Colonic mucosa (tissue), 4 donors: Measurements from ENCODE around the gene MKNK2. TPM values are rescaled to one million over a fixed set of nuclear protein-coding genes. Genes with fewer than 3 reads are reported as not detected.

Source experiments
- DNase-seq: peaks from one replicate; pipeline ENCODE4 v3.0.0-alpha.2; 2020
- H3K27ac ChIP-seq: fragments of 200-600 bp; one replicate; pipeline ENCODE4 v1.8.0; 2021
- H3K27me3 ChIP-seq: fragments of 200-600 bp; one replicate; pipeline ENCODE4 v1.8.0; 2021
- H3K36me3 ChIP-seq: fragments of 200-600 bp; one replicate; pipeline ENCODE4 v1.8.0; 2021
- H3K4me1 ChIP-seq: fragments of 200-600 bp; one replicate; pipeline ENCODE4 v1.8.0; 2021; ENCODE audit warnings: mild to moderate bottlenecking
- H3K4me3 ChIP-seq: fragments of 200-600 bp; one replicate; pipeline ENCODE4 v1.8.0; 2021
- H3K9ac ChIP-seq, 2 donors: one replicate each; pipeline ENCODE4 v1.7.0; 2013; ENCODE audit warnings: control low read depth in 2 of 2, low read depth in 2 of 2, low read length in 2 of 2
- H3K9me3 ChIP-seq: fragments of 200-600 bp; one replicate; pipeline ENCODE4 v1.8.0; 2021
- intact Hi-C: fragments of 100-400 bp; cut with DNase I; formaldehyde crosslinking; loops from one replicate; pipeline ENCODE4 v1.14.1; 2022
- total RNA-seq, 2 donors: library from RNA; stranded (reverse); fragmentation: NEBNext Ultra II Directional in 1 of 2; extraction: Animal tissue kit (Norgen Biotek cat#: 25700) in 1 of 2; gene quantifications; one replicate each; pipeline ENCODE4 v1.2.1, GENCODE V29; 2021
- TF ChIP-seq, protein P1 (sequence below): fragments of 200-600 bp; IDR thresholded peaks from one replicate; pipeline ENCODE4 v1.8.0; 2022; ENCODE audit warnings: antibody characterized with exemption, mild to moderate bottlenecking
- donor health status: healthy.
- donor health status: DM: no; HTN: no; CAD: no.
- donor health status: DM: no; HTN: no; CAD: no.

MKNK2 gene
- total RNA-seq, 2 donors from 2014 or later = 358 to 589 TPM

GRCh38 chr19:2062389-2062729 lies 11.3 kb upstream of the MKNK2 start:
- TF ChIP-seq, protein P1, sequence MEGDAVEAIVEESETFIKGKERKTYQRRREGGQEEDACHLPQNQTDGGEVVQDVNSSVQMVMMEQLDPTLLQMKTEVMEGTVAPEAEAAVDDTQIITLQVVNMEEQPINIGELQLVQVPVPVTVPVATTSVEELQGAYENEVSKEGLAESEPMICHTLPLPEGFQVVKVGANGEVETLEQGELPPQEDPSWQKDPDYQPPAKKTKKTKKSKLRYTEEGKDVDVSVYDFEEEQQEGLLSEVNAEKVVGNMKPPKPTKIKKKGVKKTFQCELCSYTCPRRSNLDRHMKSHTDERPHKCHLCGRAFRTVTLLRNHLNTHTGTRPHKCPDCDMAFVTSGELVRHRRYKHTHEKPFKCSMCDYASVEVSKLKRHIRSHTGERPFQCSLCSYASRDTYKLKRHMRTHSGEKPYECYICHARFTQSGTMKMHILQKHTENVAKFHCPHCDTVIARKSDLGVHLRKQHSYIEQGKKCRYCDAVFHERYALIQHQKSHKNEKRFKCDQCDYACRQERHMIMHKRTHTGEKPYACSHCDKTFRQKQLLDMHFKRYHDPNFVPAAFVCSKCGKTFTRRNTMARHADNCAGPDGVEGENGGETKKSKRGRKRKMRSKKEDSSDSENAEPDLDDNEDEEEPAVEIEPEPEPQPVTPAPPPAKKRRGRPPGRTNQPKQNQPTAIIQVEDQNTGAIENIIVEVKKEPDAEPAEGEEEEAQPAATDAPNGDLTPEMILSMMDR = no peak
- H3K4me3 ChIP-seq = peak overlapping the region; percentile 56
- peak overlapping the region; percentile 98 for H3K27ac ChIP-seq
- H3K36me3 ChIP-seq = no peaks in the 10 kb centered on the region
- H3K9me3 ChIP-seq = no peaks in the 10 kb centered on the region
- peaks cover 21% of the 10 kb centered on the region for H3K4me1 ChIP-seq
- no peaks in the 10 kb centered on the region for H3K27me3 ChIP-seq
- peak overlapping the region; percentile 82 to 99 for H3K9ac ChIP-seq
- DNase-seq = no peak
- intact Hi-C loops = no loop called here

DNA sequence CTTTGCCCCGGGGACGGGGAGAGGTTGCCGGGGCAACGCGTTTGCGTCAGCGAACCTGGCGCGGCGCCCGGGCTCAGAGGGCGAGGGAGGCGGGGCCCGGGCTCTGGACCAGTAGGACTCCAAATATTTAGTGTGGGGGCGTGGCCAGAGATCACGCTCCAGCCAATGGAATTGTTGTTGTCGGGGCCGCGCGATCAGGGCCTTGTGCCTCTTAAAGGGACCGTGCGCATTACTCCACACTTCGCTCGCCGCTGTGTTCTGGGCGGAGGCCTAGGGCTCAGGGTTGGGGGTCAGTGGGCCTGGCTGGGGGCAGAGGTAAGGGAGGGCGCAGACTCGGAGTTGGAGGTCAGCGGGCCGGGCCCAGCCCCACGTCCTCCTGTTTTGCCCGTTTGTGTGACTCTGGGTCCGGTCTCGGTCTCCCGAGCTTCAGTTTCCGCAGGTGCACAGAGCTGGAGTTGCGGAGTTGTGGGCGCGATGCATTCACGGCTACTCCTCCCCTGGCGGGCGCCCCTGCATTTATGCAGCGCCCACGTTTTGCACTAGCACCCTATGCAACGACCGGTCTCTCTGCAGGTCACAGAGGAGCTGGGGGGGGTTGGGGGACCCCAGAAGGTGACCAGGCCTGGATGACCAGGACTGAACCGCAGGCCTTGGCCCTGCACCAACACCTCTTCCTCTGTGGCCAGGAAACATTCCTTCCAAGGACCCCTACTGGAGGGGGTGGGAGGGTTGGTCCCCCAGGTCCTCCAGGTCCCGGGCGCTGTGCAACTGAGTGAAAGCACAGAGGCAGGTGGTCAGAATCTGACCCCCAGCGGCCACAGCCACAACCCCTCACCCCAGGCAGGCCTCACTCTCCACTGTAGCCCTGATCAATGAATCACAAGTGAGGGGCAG lies 10.7 kb upstream of the MKNK2 start:
- H3K27ac ChIP-seq = peak overlapping the region; percentile 98
- DNase-seq = peak; percentile 99
- H3K36me3 ChIP-seq = no peaks in the 10 kb centered on the region
- H3K27me3 ChIP-seq = no peaks in the 10 kb centered on the region
- no peaks in the 10 kb centered on the region for H3K9me3 ChIP-seq
- TF ChIP-seq, protein P1 = no peak
- intact Hi-C loops = no loop called here
- peaks cover 21% of the 10 kb centered on the region for H3K4me1 ChIP-seq
- peak overlapping the region; percentile 92 to 99 for H3K9ac ChIP-seq
- H3K4me3 ChIP-seq = peak overlapping the region; percentile 56

DNA sequence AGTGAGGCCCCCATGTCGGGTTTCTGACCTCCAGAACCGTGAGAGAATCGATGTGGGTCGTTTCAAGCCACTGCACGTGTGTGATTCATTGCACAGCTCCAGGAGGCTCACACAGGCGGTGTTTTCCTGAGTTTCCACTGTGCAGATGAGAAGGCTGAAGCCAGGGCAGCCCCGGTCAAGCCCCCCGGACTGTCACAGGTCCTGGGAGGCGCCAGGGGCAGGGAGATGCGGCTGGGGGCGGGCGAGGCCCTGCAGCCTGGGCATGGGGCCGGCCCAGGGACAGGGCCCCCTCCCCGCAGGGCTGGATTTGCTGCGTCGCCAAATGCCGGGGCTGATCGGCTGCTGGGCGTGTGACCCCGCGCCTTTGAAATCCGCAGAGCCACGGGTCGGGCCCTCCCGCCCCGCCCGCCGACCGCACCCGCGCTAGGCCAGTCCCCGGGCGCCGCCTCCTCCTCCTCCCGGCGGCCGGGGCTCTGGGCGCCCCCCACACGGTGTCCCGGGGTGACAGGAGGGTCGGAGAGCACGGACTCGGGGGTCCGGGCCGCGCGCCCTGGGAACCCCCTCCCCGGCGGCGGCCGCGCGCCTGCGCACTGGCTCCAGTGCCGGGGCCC lies 9.9 kb upstream of the MKNK2 start:
- Histone ChIP-seq H3K4me3 (peak overlapping the region; percentile 56), H3K36me3 (no peaks in the 10 kb centered on the region), H3K4me1 (peaks cover 21% of the 10 kb centered on the region), H3K27me3 (no peaks in the 10 kb centered on the region), H3K9ac (peak overlapping the region; percentile 92 to 99), H3K27ac (peak overlapping the region; percentile 98), H3K9me3 (no peaks in the 10 kb centered on the region)
- TF ChIP-seq, protein P1 = no peak
- peak; percentile 78 for DNase-seq
- intact Hi-C loops = no loop called here

DNA sequence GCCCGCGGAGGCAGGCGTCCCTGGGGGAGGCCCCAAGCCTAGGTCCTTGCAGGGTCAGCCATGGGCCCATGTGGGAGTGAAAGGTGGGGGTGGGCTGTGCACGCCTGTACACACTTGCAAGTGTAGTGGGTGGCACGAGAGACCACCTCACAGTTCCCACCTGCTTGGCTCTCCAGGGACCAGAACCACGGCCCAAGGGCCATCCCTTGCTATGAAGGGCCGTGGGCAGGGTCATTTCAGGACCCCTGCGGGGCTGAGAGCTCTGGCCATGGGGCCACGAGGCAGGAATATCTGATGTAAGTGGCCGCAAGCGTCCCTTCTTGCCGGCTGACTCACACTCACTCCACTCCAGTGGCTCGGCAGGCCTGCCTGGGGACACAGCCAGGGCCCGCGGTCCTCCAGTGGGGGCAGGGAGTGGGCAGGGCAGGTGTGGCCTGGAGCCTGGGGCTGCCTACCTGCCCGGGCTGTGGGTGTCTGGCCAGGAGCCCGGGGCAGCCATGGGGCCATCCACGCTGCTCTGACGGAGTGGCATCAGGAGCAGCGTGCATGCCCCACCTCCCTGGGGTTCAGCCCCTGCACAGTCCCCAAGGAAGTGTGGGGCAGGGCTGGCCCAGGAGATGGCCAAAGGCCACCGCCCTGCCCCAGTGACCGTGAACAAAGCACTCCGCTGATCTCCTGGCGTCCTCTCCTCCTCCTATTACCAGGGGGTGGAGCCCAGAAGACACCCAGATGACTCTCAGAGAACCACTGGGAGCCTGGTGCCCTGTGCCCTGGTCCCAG lies 8.6 kb upstream of the MKNK2 start:
- DNase-seq = peak; percentile 93
- Histone ChIP-seq H3K4me3 (peak overlapping the region; percentile 56), H3K9ac (peak overlapping the region; percentile 77 to 99), H3K27me3 (no peaks in the 10 kb centered on the region), H3K9me3 (no peaks in the 10 kb centered on the region), H3K36me3 (no peaks in the 10 kb centered on the region), H3K27ac (peak overlapping the region; percentile 98), H3K4me1 (peaks cover 19% of the 10 kb centered on the region)
- TF ChIP-seq, protein P1 = no peak
- intact Hi-C loops = no loop called here

GRCh38 chr19:2058570-2059421 lies 7.8 kb upstream of the MKNK2 start:
- TF ChIP-seq, protein P1 = no peak
- intact Hi-C loops = no loop called here
- Histone ChIP-seq H3K9ac (peak overlapping the region; percentile 77 to 99), H3K4me1 (peaks cover 21% of the 10 kb centered on the region), H3K27ac (peak overlapping the region; percentile 98), H3K36me3 (no peaks in the 10 kb centered on the region), H3K4me3 (no peak overlapping the region), H3K27me3 (no peaks in the 10 kb centered on the region), H3K9me3 (no peaks in the 10 kb centered on the region)
- no peak for DNase-seq
